Dedifferentiated amniotic fluid mesenchymal stem cell (primary cell): ENCODE results near the gene ATP6V1G1.
"Not testable (repeated sequence)": the region's sequence is repeated elsewhere in the genome, so short reads cannot be mapped to it uniquely, and the experiment has no call there.

ENCODE experiments used
- DNase-seq: peaks from one replicate; pipeline ENCODE4 v3.0.0-alpha.2; 2016; ENCODE audit errors: extremely low spot score

ATP6V1G1 gene

GRCh38 chr9:114587345-114588202 is at the start of gene ATP6V1G1:
Gene ATP6V1G1, plus strand, starts transcription at chr9:114587769. Its CDS starts 70 bp downstream, at chr9:114587839.
- DNase-seq, result peak; percentile 99

- DNase-seq, result no peak
Observed at GRCh38 chr9:114538241-114538640, 49.3 kb upstream of the ATP6V1G1 start.

- no peak for DNase-seq
Observed at GRCh38 chr9:114539701-114540380, 47.7 kb upstream of the ATP6V1G1 start.

GRCh38 chr9:114545055-114545454 is 42.5 kb upstream of the ATP6V1G1 start:
- DNase-seq, result no peak

- no peak for DNase-seq
Observed at GRCh38 chr9:114546851-114547250, 40.7 kb upstream of the ATP6V1G1 start.

GRCh38 chr9:114549697-114550330 is 37.8 kb upstream of the ATP6V1G1 start:
- no peak for DNase-seq

- DNase-seq, result peak; percentile 95
Observed at GRCh38 chr9:114551750-114552685, 35.6 kb upstream of the ATP6V1G1 start.

GRCh38 chr9:114552706-114553105 is 34.9 kb upstream of the ATP6V1G1 start:
- DNase-seq, result no peak

GRCh38 chr9:114553202-114553601 is 34.4 kb upstream of the ATP6V1G1 start:
- no peak for DNase-seq

GRCh38 chr9:114555696-114556095 is 31.9 kb upstream of the ATP6V1G1 start:
- DNase-seq, result no peak

- no peak for DNase-seq
Observed at GRCh38 chr9:114558027-114558675, 29.4 kb upstream of the ATP6V1G1 start.

GRCh38 chr9:114559830-114560513 is 27.6 kb upstream of the ATP6V1G1 start:
- no peak for DNase-seq

- no peak for DNase-seq
Observed at GRCh38 chr9:114560956-114561355, 26.6 kb upstream of the ATP6V1G1 start.

- no peak for DNase-seq
Observed at GRCh38 chr9:114561771-114562170, 25.8 kb upstream of the ATP6V1G1 start.

- DNase-seq, result no peak
Observed at GRCh38 chr9:114565204-114565603, 22.4 kb upstream of the ATP6V1G1 start.

- DNase-seq, result no peak
Observed at GRCh38 chr9:114570742-114571141, 16.8 kb upstream of the ATP6V1G1 start.

- DNase-seq, result no peak
Observed at GRCh38 chr9:114571391-114571790, 16.2 kb upstream of the ATP6V1G1 start.

GRCh38 chr9:114572199-114572598 is 15.4 kb upstream of the ATP6V1G1 start:
- no peak for DNase-seq

- DNase-seq, result no peak
Observed at GRCh38 chr9:114574438-114574837, 13.1 kb upstream of the ATP6V1G1 start.

- DNase-seq, result not testable (repeated sequence)
Observed at GRCh38 chr9:114576779-114577178, 10.8 kb upstream of the ATP6V1G1 start.
